ENCODE data around the gene NTRK2.

The NTRK2 gene

DNA sequence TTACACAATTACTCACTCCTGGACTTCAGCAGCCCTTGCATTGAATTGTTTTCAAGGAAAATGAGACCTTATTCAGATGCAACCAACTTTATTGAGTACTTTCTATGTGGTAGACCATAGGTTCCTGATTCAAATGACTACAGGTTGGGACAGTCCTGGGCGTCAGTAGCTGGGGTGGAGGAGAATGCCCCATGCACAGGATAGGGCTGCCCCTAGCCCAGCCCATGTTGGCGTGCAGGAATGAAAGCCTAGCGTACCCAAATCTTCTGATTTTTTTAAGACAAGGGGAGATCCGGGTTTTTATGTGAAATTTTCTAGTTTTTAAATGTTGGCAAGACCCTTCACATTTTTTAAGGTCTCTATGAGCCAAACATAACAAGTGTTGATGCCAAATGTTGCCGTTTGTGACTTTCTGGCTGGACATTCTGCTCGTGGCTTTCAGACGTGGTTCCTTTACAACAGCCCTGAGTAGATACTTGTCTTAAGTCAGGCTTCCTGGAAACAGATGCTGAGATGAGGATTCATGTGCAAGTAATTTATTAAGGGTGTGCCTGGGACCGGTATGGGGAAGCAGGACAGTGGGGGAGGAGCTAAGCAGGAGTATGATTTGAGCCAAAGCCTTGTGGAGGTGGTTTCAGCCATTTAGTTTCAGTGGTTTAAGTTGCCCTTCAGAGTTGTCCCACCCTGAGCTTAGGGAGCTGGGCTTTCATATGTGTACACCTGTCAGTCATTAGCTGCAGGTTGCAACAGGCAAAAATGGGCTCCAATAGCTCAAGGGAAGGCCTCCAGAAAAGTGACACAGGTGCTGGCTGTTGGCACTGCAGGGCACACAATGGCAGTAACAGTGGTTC lies 154.1 kb downstream of the NTRK2 start:
- DNase-seq = no peak

DNA sequence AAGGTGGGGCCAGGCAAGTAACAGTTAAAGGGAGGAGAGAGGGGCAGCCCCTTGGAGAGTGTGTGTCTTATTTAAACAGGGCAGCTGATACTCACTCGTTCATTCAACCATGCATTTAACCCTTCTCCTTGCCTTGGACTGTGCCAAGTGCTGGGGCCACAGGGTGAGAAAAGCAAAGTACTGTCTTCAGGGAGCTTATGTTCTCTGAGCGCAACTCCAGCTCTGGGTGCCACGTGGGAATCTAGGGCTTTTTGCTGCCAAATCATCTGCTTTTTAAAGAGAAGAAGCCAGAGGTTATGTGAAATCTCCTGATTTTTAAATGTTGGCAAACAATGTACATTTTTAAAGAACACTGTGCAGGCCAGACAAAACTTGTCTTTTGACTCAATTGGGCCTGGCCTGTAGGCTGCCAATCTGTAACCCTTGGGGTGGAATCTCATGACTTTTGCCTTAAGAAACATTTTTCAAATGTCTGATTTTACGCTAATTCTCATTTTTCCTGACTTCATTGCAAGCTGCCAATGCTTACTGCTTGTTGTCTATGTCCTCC lies 157.8 kb downstream of the NTRK2 start:
- no peak for DNase-seq

DNA sequence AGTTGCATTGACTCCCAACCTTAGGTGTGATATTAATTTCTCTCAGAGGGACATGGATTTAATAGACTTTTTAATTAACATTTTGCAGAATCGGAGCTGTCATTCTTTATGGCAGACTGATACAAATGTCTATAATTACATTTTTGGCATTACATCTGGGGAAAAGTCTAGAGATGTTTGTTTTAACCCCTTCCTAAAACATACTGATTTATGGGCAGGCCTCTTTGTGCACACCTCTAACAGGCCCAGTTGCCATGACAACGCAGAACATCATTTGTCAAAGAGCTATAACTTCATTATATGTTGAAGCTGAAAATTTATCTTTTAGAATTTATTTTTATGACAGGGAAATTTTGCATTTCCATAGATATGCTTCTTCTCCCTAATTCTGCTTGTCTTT lies 158.5 kb downstream of the NTRK2 start:
- no peak for DNase-seq

DNA sequence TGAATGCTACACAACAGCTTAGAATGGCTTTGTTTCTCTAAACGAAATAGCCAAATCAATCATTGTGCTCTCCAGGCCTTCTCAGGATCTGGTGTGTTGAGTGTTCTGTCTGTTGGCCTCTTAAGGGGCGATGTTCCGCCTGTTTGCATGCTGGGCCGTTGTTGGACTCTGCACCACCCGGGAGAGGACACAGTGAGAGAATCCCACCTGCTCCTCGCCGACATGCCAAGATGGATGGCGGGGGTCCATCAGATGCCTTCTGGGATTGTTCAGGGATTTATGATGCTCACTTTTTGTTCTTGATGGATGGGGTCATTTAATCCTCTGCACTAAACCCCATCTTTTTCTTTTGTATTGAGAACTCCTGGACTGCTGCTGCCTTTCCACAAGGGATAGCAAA lies 159.9 kb downstream of the NTRK2 start:
- no peak for DNase-seq

DNA sequence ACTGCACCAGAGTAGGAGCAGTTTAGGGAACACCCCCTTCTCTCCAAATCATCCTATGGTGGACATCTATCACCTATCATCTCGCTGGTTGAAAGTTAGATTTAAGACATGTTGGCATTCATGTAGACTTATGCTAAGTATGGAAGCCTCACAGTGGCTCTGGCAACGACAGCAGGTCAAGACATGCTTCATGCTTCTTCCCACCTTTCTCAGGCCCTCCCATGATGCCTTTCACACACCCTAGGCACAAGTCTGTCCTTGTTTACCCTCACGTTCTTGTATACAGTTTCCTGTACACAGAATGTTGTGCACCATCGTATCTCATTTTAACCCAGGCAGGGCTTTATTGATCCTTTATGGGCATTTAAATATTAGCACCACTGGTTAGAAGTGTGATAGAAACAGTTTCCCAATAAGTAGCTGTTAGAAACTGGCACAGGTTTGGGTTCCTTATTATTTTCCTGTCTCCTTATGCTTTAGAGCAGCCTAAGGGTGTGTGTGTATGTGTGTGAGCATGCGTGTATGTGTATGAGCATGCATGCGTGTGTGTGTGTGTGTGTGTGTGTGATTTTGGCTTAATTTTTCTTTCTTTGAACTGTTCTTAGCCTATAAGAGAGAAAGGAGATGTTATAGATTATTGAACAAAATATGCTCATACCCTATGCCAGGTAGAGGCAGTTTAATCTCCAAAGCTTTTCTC lies 160.6 kb downstream of the NTRK2 start:
- no peak for DNase-seq

DNA sequence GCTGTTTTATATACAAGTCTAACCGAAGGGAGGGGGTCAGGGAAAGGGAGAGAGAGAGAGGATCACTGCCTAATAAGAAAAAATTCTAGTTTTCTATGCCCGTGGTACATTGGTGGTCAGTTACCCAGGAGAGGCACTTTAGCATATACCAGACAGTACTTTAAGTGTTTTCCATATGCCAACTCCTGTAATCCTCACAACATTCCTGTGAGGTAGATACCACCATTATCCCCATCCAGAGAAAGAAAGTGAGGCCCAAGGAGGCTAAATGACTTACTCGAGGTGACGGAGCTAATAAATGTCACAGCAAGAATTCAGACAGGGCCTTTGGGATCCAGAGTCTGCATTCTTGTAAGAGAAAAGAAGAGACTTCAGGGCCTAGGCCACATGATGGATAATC lies 161.8 kb downstream of the NTRK2 start:
- no peak for DNase-seq

DNA sequence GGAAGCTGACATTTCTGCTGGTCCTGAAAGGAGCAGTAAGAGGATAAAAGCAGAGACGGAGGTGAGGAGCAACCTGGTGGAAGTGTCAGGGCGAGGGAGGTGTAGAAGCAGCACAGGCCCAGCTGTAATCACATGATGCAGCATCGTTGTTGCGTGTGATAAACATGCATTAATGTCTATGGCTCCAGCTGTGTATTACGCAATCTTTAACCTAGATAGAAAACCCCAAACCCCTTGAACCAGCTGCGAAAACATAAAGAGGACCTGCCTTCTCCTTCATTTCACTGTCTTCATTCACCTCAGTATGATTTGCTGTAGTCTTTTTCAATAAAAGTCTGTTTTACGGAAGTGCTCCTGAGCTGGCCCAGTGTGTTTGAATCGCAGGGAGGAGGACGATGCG lies 162.9 kb downstream of the NTRK2 start:
- DNase-seq = no peak

DNA sequence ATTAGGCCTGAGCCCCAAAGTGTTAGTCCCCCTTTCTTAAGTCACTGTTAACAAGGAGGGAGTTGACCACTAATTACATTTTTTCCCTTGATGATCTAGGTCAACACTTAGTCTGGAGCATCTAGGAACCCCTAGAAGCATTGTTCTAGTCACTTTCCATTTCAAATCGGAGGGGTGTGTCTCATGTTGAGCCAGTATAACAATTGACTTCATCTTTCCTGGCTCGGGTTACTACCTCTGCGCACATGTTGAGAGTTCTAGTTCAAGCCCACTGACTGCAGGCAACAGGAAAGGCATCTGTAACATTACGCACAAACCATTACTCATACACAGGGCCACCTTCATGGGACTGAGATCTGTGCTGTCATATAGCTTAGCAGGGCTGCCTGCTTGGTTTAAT lies 164.9 kb downstream of the NTRK2 start:
- DNase-seq = no peak

DNA sequence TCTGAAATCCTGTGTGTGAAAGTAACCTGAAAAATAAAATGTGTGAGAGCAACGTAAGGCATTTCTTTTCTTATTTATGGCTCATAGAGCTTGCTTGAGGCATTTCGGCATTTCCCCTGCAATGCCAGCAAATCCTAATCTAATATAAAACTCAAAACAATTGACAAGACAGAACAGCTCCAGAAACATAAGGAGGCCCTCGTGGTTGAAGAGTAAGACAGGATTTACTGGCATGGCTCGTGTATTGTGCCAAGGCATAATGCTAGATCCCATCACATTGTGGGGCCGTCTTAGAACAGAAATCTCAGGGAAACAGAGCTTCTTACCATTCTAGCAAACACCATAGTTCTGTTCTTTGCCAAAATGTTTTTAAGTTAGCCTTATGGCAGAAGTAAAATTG lies 166.2 kb downstream of the NTRK2 start:
- DNase-seq = no peak

DNA sequence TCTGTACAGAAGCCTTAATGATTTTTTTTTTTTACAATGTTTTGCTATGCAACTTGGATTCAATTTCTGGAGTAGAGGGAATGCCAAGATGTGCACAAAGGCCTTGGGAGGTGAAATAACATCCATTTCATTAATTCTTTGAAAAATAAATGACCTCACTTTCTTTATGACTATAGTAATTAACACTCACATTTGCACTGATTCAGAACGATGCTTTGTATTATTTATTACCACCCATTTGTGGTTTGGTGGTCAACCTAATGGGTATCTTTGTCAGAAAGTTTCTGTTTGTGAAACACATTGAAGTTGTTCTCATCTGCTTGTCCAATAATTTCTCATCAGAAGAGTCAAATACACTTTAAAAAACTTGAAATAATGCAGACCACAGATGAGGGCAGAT lies 169.3 kb downstream of the NTRK2 start:
- no peak for DNase-seq

DNA sequence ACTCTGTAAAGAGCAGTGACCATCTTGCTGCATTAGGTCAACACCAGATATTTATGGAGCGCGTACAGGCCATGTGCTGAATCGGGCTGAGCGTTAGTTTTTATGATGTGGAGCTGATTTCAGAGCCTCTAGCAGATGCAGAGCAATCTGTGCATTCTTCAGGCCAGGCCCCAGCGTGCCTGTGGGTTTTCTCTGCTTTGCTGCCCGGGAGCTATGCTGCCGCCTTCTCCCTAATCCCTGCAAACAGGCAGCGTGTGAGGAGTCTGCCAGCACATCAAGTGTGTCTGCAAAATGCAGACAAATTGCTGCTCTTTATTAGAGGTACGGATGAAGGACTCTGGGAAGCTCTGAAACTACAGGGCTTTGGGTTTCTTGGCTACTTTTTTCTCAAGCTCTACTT lies 170.0 kb downstream of the NTRK2 start:
- DNase-seq = no peak

DNA sequence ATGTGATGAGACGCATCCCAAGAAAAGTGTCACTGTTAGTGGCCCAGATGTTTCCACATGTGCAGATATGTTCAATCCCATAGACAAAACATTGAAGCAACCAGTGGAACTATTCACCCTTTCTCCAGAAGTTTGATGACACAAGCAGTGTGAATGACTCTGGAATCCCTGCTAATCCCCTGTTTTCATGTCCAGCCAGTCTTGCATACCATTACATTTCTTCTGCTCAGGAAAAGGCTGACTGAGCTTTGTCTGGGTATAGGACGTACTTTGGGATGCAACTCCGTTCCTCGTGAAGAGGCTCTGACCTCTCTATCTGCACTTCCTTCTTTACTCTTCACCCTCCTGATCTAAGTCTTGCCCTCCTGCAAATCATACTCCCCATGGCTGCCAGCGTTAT lies 172.4 kb downstream of the NTRK2 start:
- DNase-seq = no peak

DNA sequence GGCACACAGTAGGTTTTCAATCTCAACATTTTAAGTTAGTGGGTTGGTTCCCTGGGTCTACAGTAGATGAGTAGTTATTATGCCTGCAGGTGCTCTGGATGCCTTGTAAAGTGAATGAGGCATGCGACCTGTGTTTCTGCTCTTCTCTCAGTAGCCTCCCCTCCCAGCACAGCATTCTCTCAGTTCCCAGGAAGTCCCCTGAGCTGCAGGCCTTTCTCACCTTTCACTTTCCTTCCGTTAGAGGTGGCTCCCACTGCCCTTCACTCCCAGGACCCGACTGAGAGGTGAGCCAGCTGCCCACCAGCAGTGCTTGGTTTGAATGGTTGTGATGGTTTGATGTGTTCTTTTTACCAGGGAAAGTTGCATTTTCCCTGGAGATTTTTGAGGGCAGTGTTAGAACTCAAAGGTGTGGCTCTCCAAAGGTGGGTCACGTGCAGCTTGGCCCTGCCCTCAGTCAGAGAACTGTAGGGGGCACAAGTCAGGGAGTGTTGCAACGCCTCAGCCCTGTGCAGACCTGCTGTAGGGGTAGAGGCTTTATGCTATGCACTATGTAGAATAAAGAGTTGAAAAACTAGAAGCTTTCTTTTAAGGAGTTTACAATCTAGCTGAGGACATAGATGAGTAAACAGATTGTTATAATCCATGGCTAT lies 173.8 kb downstream of the NTRK2 start:
- DNase-seq = no peak

DNA sequence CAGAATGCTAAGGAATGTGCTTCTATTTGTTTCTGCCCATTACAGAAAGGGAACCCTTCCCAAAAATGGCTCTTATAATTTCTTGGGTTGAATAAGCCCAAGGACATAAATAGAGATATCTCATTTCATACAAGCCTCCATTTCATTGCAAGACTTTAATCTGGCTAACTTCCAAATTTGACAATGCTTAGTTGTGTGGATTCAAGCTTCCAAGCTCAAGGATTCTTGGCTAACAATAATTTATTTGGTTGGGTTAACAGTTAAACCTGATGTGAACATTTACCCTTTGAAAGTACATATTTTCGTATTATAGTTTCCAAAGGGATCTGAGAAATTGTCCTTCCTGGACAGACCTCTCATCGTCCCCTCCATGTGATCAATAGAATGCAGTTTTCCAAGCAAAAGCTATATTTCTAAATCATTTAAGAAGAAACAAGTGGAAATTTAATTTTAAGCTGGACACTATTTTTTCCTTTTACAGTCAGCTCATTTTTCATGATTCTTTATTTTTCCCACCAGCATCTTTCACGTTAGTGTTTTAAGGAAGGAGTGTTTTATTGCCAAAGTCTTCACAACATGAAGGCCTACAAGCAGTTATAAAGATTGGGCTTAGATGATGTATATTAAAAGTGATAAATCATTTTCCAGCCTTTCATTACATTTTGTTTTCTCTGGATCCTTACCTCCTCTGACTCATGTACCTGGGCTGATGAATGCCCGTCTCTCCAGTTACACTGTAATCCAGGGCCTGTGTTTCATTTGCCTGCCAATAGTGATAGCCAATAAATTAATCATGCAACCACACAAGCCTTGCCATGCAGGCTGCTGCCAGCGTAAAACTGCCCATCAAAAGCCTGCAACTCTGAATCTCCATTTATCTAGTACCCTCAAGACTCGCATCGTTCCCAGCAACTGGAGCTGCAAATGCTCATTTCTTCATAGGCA lies 176.7 kb downstream of the NTRK2 start:
- DNase-seq = no peak

DNA sequence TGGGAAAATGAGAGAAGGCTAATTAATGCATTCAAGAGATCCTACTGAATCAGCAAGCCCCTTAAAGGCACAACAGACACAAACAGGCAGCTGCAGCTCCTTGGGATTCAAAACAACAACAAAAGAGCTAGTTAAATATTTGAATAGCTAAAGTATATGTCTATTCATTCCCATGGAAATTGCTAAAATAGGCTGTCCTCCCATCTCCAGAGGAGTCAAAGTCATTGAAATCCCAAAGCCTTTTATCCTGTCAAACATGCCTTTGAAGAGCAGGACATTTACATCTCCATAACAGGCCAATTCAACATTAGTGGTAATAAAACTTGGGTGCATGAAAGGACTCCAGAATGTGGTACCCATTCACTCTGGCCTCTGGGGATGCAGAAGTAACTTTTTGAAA lies 177.4 kb downstream of the NTRK2 start:
- DNase-seq = no peak

DNA sequence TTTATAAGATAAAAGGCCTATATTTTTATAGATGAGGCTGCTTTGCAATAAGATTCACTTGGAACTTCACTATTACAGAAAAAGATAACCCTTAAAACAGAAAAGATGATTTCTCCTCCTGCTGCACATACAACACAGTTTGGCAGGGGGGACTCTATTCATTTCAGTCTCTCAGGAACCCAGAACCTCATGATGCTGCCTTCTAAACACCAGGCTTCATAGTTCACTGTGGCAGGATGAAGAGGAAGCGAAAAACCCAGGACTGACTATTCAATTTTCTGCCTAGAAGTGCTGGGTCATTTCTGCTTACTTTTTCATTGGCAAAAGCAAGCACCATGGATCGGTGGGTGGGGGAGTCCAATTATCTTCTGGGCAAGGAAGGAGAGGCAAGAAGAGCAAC lies 179.5 kb downstream of the NTRK2 start:
- DNase-seq = no peak

DNA sequence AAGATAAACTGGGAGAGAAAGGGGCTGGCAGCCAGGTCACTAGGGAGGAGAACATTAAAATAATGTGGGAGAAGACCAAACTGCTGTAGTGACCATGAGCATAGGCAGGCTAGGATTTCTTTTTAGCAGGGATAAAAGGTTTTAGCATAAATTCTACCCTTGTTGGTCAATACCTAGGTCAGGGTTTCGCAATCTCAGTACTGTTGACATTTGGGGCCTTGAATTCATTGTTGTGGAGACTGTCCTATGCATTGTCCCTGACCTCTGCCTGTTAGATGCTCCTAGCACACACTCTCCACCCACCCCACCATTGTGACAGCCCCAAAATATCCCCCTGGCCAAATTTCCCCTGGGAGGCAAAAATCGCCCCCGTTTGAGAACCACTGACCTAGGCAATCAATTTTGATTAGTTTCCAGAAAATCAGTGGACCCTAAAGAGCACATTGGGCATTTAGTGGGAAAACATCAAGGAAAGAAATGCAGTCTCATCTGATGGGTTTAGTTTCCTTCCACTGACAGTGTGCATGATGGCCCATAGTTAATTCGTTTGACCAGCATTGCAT lies 181.4 kb downstream of the NTRK2 start:
- no peak for DNase-seq

DNA sequence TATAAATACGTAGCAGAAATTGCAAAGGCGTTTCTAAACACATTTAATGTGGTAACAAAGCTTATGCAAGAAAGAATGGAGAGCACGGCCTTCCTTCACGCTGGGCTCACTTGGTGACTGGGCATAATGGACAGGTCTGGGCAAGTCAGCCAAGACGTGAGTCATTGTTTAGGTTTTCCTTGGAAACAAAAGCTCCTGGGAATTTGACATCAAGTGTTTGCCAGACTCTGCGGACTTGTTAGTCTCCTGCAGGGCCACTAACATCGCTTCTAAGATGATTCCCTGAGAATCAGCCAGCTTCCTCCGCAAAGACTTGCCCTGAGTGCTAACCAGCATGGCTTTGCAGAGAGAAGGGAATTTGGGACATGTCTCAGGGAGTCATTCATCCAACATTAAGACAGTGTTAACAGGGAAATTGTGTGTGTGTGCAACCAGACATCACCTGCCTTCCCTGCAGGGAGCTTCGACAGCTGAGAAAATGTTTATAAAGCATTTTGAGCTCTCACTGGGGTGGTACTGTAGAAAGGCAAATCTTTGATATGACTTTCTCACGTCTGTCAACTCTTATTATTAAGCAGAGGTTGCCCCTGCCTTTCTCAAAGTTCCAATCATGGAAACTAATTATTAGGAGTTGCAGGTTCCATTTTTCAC lies 182.5 kb downstream of the NTRK2 start:
- DNase-seq = no peak

DNA sequence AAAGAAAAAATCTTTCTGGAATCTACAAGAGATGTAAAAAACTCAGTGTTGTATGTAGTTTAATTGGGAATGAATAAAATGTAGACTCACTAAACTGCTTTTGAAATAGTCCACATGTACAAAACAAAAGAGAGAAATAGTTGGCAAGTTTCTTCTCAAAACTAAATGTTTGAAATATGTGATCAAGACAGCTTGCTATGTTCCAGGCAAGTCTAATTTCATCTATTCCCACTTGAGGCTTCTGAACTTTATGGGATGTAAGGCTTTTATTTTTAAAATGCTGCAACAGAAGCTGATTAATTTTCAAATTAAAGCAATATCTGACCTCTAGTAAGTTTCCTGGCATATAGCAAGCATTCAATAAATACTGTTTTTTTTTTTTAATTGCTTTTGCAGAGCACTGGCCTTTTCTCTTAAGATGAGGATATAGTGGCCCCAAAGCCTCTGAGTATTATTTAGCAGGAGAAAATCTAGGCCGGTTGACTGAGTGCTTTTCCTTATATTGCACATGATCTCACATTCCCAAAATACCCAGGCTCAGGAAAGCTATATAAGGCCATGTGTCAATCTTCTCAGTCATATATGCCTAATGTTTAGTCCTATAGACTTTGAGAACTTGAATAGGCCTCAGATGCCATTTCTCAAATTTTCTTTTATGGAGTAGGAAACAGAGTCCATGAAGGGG lies 183.2 kb downstream of the NTRK2 start:
- no peak for DNase-seq

DNA sequence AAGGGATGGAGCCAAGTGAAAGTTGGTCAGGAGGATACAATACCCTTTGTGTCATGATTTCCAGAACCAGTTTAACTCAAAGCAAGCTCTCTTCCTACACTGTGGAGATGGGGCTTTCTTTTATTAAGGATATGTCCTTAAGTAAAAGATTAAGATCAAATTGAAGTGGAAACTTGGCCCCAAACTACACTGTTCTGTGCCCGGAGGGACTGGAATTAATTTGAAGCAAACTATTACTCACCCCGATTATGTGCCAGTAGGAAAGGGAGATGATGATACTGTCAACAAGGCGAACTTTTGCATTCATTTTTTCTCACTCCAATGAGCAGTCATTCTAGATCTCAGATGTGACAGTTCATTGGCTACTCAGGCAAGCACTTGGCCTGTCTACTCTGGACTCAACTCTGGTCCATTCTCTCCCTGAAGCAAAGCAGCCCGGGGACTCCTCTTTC lies 186.7 kb downstream of the NTRK2 start:
- no peak for DNase-seq

DNA sequence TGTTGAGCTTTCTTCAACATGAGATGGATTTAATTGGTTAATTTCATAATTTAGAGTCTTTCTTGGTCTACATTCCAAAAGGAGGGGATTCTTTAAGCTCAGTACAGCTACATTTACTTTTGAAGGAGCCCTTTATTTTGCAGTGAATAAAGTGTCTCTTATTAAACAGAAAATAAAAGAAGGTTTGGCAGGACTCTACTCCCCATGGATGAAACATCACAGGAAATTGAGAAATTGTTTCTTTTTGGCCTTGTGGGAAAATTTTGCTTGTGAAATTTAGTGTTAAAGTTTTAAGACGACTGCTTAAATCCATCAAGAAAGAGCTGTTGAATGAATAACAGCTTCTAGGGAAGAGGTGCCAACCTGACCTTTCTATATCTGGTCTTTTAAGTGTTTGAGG lies 187.7 kb downstream of the NTRK2 start:
- no peak for DNase-seq

Measured in NCI-H2029 (cell line).